Liver (tissue), 9 donors: ENCODE measurements around the gene CPLX3. TPM values are rescaled to one million over a fixed set of nuclear protein-coding genes. Genes with fewer than 3 reads are reported as not detected.

ENCODE experiments used
- DNase-seq: peaks from one replicate; pipeline ENCODE4 v3.0.0-alpha.2; 2017; ENCODE audit warnings: low spot score
- H3K27ac ChIP-seq, 2 donors: one replicate each; pipeline ENCODE4 v1.7.0; 2013; ENCODE audit warnings: inconsistent platforms in 2 of 2, low read length in 2 of 2, control low read depth in 1 of 2, low read depth in 1 of 2, mild to moderate bottlenecking in 1 of 2
- H3K27me3 ChIP-seq, 4 donors: one replicate each; pipeline versions ENCODE4 v1.6.1 to v1.7.0; 2013; ENCODE audit warnings: low read length in 3 of 4, inconsistent platforms in 1 of 4, mild to moderate bottlenecking in 1 of 4, moderate library complexity in 1 of 4; ENCODE audit not compliant: control insufficient read depth in 4 of 4, insufficient read depth in 4 of 4
- H3K36me3 ChIP-seq, 4 donors: one replicate each; pipeline versions ENCODE4 v1.6.1 to v1.7.0; 2013; ENCODE audit warnings: low read length in 3 of 4, mild to moderate bottlenecking in 3 of 4, low read depth in 1 of 4, moderate library complexity in 1 of 4; ENCODE audit not compliant: control insufficient read depth in 4 of 4, insufficient read depth in 3 of 4
- H3K4me1 ChIP-seq, 4 donors: one replicate each; pipeline versions ENCODE4 v1.6.1 to v1.7.0; 2013; ENCODE audit warnings: low read length in 3 of 4, mild to moderate bottlenecking in 3 of 4, moderate library complexity in 1 of 4; ENCODE audit not compliant: control insufficient read depth in 4 of 4, insufficient read depth in 4 of 4
- H3K4me3 ChIP-seq, 3 donors: one replicate each; pipeline versions ENCODE4 v1.6.1 to v1.7.0; 2013; ENCODE audit warnings: low read length in 3 of 3, control low read depth in 1 of 3, low read depth in 1 of 3, mild to moderate bottlenecking in 1 of 3
- H3K9ac ChIP-seq, 2 donors: one replicate each; pipeline ENCODE4 v1.7.0; 2013; ENCODE audit warnings: low read length in 2 of 2, mild to moderate bottlenecking in 2 of 2, moderate library complexity in 2 of 2, control low read depth in 1 of 2, low read depth in 1 of 2
- H3K9me3 ChIP-seq, 4 donors: one replicate each; pipeline versions ENCODE4 v1.6.1 to v1.7.0; 2013; ENCODE audit warnings: low read length in 3 of 4; ENCODE audit not compliant: control insufficient read depth in 4 of 4
- EGR1 ChIP-seq, 2 donors: IDR thresholded peaks; 2 replicates each; pipeline ENCODE4 v1.6.1; 2016 to 2018; ENCODE audit warnings: antibody characterized with exemption in 2 of 2, low read depth in 2 of 2
- FOXA1 ChIP-seq: IDR thresholded peaks from 2 replicates; pipeline ENCODE4 v1.6.1; 2016; ENCODE audit warnings: antibody characterized with exemption
- FOXA2 ChIP-seq: IDR thresholded peaks from 2 replicates; pipeline ENCODE4 v1.6.1; 2016; ENCODE audit warnings: antibody characterized with exemption
- GABPA ChIP-seq, 2 donors: IDR thresholded peaks in 1 of 2; conservative IDR thresholded peaks in 1 of 2; 2 replicates each; pipeline ENCODE4 v1.6.1; 2016; ENCODE audit warnings: antibody characterized with exemption in 2 of 2, mild to moderate bottlenecking in 1 of 2, moderate library complexity in 1 of 2
- HNF4A ChIP-seq, 2 donors: conservative IDR thresholded peaks; 2 replicates each; pipeline ENCODE4 v1.6.1; 2016; ENCODE audit warnings: antibody characterized with exemption in 2 of 2, mild to moderate bottlenecking in 2 of 2
- HNF4G ChIP-seq: IDR thresholded peaks from 2 replicates; pipeline ENCODE4 v1.6.1; 2016; ENCODE audit warnings: antibody characterized with exemption
- JUND ChIP-seq, 2 donors: IDR thresholded peaks; 2 replicates each; pipeline ENCODE4 v1.6.1; 2016; ENCODE audit warnings: antibody characterized with exemption in 2 of 2
- NR2F2 ChIP-seq: IDR thresholded peaks from 2 replicates; pipeline ENCODE4 v1.6.1; 2016; ENCODE audit warnings: antibody characterized with exemption
- RAD21 ChIP-seq, 2 donors: IDR thresholded peaks; 2 replicates each; pipeline ENCODE4 v1.6.1; 2016; ENCODE audit warnings: antibody characterized with exemption in 2 of 2, mild to moderate bottlenecking in 2 of 2
- RXRA ChIP-seq, 2 donors: IDR thresholded peaks; 2 replicates each; pipeline ENCODE4 v1.6.1; 2017 to 2018; ENCODE audit warnings: antibody characterized with exemption in 2 of 2, mild to moderate bottlenecking in 1 of 2
- SP1 ChIP-seq: IDR thresholded peaks from 2 replicates; pipeline ENCODE4 v1.6.1; 2018; ENCODE audit warnings: antibody characterized with exemption, mild to moderate bottlenecking
- TAF1 ChIP-seq: conservative IDR thresholded peaks from 2 replicates; pipeline ENCODE4 v1.6.1; 2016; ENCODE audit warnings: antibody characterized with exemption, mild to moderate bottlenecking
- YY1 ChIP-seq: IDR thresholded peaks from 2 replicates; pipeline ENCODE4 v1.6.1; 2016; ENCODE audit warnings: antibody characterized with exemption, mild to moderate bottlenecking
- WGBS: extraction: QIAGEN DNeasy Blood & Tissue Kit; methylation state at CpG from one replicate; pipeline ENCODE4 v1.1.7; 2013; 5-methylcytosine and 5-hydroxymethylcytosine counted together
- polyA plus RNA-seq, 2 donors: library from polyadenylated mRNA; stranded (reverse) in 1 of 2; unstranded in 1 of 2; fragments of 200-250 nt in 1 of 2; fragments of >200 nt in 1 of 2; fragmentation: Nextera tagmentation in 1 of 2; extraction: Ambion mirVana in 1 of 2; gene quantifications; one replicate each; pipeline versions ENCODE4 v1.2.1 to v1.2.3, GENCODE V29; 2013 to 2015
- total RNA-seq, 2 donors: library from RNA; depleted of rRNA; stranded (reverse); fragments of >200 nt; gene quantifications; one replicate each; pipeline ENCODE4 v1.2.3, GENCODE V29; 2014
- TF ChIP-seq, protein P1 (sequence below): IDR thresholded peaks from 2 replicates; pipeline ENCODE4 v1.6.1; 2016; ENCODE audit warnings: antibody characterized with exemption
- TF ChIP-seq, protein P2 (sequence below): fragments of 150-350 bp; IDR thresholded peaks from 2 replicates; pipeline ENCODE4 v1.5.1; 2017; ENCODE audit warnings: improper control_type of control experiment, low read depth, low read length; ENCODE audit not compliant: missing input control
- TF ChIP-seq, protein P3 (sequence below): IDR thresholded peaks from 2 replicates; pipeline ENCODE4 v1.6.1; 2016; ENCODE audit warnings: antibody characterized with exemption
- donor health status: healthy.
- donor health status: healthy.
- donor health status: healthy.
- donor health status: healthy.
- donor health status: healthy.

Gene CPLX3
- total and polyA plus RNA-seq, 4 donors, result not detected

DNA sequence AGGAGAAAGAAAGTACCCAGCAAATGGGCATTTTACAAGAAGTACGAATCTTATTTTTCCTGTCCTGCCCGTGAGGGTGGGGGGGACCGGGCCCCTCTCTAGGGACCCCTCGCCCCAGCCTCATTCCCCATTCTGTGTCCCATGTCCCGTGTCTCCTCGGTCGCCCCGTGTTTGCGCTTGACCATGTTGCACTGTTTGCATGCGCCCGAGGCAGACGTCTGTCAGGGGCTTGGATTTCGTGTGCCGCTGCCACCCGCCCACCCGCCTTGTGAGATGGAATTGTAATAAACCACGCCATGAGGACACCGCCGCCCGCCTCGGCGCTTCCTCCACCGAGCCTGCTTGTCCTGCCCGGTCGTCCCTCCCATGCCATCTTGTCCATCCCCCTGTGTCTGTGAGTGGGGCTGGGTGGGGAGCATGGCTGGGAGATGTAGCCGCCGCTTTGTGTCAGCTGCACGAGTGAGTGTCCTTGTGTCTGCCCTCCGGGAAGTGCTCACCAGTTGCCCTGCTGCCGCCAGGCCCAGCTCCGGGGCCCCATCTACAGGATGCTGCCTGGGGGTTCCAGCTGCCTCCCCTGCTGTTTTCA lies 23.5 kb upstream of the CPLX3 start:
- no peaks in the 10 kb centered on the region for H3K27me3 ChIP-seq
- no peak for DNase-seq

DNA sequence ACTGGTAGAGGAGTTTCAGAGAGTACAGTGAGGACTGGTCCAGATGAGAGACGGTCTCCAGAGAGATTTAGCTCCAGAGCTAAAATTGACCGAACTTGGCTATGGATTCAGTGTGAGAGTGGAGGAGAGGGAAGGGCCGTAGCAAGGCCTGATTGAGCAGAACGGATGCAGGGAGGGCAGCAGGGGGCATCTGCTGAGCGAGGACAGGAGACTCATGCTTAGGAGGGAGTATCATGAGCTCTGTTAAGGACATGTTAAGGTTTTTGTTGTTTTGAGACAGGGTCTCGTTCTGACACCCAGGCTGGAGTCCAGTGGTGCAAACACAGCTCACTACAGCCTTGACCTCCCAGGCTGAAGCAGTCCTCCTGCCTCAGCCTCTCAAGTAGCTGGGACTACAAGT lies 21.5 kb upstream of the CPLX3 start:
- DNase-seq, result no peak
- peaks cover 0 to 16% (median 7%) of the 10 kb centered on the region in 4 donors for H3K4me1 ChIP-seq
- peaks cover 8 to 34% (median 27%) of the 10 kb centered on the region in 4 donors for H3K36me3 ChIP-seq
- TF ChIP-seq SP1 (no peak), FOXA2 (no peak), JUND (IDR thresholded peaks at IDR 0.05) (no peak), EGR1 (IDR thresholded peaks at IDR 0.05; ENCODE audit: low read depth in 2 of 2) (no peak), NR2F2 (no peak), RAD21 (IDR thresholded peaks at IDR 0.05) (no peak), FOXA1 (no peak), RXRA (IDR thresholded peaks at IDR 0.05) (no peak), HNF4A (conservative IDR thresholded peaks at IDR 0.05) (no peak)
- TF ChIP-seq, protein P1, sequence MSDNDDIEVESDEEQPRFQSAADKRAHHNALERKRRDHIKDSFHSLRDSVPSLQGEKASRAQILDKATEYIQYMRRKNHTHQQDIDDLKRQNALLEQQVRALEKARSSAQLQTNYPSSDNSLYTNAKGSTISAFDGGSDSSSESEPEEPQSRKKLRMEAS, result no peak
- TF ChIP-seq, protein P2, sequence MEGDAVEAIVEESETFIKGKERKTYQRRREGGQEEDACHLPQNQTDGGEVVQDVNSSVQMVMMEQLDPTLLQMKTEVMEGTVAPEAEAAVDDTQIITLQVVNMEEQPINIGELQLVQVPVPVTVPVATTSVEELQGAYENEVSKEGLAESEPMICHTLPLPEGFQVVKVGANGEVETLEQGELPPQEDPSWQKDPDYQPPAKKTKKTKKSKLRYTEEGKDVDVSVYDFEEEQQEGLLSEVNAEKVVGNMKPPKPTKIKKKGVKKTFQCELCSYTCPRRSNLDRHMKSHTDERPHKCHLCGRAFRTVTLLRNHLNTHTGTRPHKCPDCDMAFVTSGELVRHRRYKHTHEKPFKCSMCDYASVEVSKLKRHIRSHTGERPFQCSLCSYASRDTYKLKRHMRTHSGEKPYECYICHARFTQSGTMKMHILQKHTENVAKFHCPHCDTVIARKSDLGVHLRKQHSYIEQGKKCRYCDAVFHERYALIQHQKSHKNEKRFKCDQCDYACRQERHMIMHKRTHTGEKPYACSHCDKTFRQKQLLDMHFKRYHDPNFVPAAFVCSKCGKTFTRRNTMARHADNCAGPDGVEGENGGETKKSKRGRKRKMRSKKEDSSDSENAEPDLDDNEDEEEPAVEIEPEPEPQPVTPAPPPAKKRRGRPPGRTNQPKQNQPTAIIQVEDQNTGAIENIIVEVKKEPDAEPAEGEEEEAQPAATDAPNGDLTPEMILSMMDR, result no peak
- TF ChIP-seq, protein P3, sequence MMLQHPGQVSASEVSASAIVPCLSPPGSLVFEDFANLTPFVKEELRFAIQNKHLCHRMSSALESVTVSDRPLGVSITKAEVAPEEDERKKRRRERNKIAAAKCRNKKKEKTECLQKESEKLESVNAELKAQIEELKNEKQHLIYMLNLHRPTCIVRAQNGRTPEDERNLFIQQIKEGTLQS, result no peak
- no peaks in the 10 kb centered on the region for H3K9me3 ChIP-seq
- H3K9ac ChIP-seq, result no peak overlapping the region
- WGBS, result 87% methylated on average over 6 of the region's 6 CpGs
- H3K27me3 ChIP-seq, result no peaks in the 10 kb centered on the region
- no peak overlapping the region for H3K4me3 ChIP-seq
- no peak overlapping the region for H3K27ac ChIP-seq

More for the DNA sequence above, 23.5 kb upstream of the CPLX3 start:
- Histone ChIP-seq H3K36me3 (peaks cover 8 to 39% (median 27%) of the 10 kb centered on the region in 4 donors), H3K27ac (no peak overlapping the region), H3K9me3 (no peaks in the 10 kb centered on the region), H3K9ac (no peak overlapping the region), H3K4me1 (peaks cover 14 to 32% (median 25%) of the 10 kb centered on the region in 4 donors), H3K4me3 (no peak overlapping the region)
- WGBS, result 93% methylated on average over 31 of the region's 31 CpGs
- no peak for TF ChIP-seq HNF4G
- no peak for TF ChIP-seq GABPA (IDR thresholded peaks at IDR 0.05 in 1 of 2, conservative IDR thresholded peaks at IDR 0.05 in 1 of 2)
- TF ChIP-seq YY1, result no peak
- TF ChIP-seq TAF1, result no peak
- no peak for TF ChIP-seq SP1

DNA sequence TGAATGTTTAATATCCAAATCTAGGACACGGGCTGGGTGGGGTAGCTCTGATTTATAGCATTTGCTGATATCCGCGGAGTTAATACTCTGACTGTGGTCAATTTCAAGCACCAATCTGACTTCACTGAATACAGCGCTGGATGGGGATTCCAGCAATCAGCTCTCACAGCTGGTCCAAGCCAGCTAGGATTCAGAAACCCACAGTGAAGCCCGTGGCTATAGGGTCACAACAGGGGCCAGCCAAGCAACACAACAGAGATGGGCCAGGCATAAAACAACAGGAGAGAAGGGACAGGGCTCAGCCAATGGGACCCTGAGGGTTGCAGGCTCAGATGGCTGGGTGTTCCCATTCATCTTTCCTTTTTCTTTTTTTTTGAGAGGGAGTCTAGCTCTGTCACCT lies 19.1 kb upstream of the CPLX3 start:
- Histone ChIP-seq H3K4me1 (peaks cover 0 to 8% (median 2%) of the 10 kb centered on the region in 4 donors), H3K9me3 (no peaks in the 10 kb centered on the region), H3K4me3 (no peak overlapping the region), H3K27ac (no peak overlapping the region), H3K27me3 (no peaks in the 10 kb centered on the region), H3K9ac (no peak overlapping the region), H3K36me3 (peaks cover 5 to 20% (median 13%) of the 10 kb centered on the region in 4 donors)
- WGBS, result 73% methylated on average over 5 of the region's 5 CpGs
- no peak for TF ChIP-seq SP1
- DNase-seq, result no peak
